ENCODE results near the gene EIF4ENIF1. TPM values are rescaled to one million over a fixed set of nuclear protein-coding genes. Genes with fewer than 3 reads are reported as not detected.
"Not testable (repeated sequence)": the region's sequence is repeated elsewhere in the genome, so short reads cannot be mapped to it uniquely, and the experiment has no call there.

Gene EIF4ENIF1
- total and polyA plus RNA-seq, 4 donors = 12.6 to 34.9 (median 22.7) TPM

DNA sequence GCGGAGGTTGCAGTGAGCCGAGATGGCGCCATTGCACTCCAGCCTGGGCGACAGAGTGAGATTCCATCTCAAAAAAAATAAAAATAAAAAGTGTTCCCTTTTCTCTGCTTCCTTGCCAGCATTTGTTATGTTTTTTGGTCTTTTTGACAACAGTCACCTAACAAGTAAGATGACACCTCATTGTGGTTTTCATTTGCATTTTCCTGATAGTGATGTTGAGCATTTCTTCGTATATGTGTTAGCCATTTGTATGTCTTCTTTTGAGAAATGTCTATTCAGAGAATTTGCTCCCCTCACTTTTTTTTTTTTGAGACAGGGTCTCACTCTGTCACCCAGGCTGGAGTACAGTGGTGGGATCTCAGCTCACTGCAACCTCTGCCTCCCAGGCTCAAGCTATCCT, 34.5 kb upstream of the EIF4ENIF1 start:
- H3K4me3 ChIP-seq (ENCODE audit: low read length in 2 of 2); H3K27me3 ChIP-seq (ENCODE audit: control insufficient read depth in 1 of 2, insufficient read depth in 2 of 2, low read length in 1 of 2); H3K9me3 ChIP-seq (ENCODE audit: control insufficient read depth, low read length); ATAC-seq (ENCODE audit: low FRiP score); intact Hi-C loops (cut with DNase I); H3K36me3 ChIP-seq (ENCODE audit: control insufficient read depth in 1 of 2, insufficient read depth in 2 of 2, low read length in 1 of 2); H3K27ac ChIP-seq (ENCODE audit: low read depth in 1 of 2, low read length in 2 of 2); H3K4me1 ChIP-seq (ENCODE audit: control insufficient read depth in 1 of 2, insufficient read depth in 2 of 2, low read length in 2 of 2); DNase-seq: not testable (repeated sequence)
- 95 to 97% methylated on average over 5 of the region's 5 CpGs for WGBS, 2 donors

DNA sequence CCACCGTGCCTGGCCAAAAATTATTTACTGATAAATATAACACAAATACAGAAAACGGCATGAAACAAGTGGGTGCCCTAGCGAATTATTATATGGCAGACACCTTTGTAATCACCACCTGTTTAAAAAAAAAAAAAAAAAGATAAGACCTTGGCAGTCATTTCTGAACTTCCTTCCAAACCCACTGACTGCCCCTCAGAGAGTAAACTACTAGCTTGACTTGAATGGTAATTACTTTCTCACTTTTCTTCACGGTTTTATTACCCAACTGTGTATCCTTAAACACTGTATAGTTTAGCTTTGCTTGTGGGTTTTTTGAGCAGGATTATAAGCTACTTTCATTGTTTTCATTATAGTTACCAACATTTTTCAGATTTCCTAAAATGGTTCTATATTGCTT, 30.4 kb upstream of the EIF4ENIF1 start:
- WGBS, 2 donors = 79 to 84% methylated on average over 4 of the region's 4 CpGs
- Histone ChIP-seq H3K27me3 (ENCODE audit: control insufficient read depth in 1 of 2, insufficient read depth in 2 of 2, low read length in 1 of 2) (no peaks in the 10 kb centered on the region), H3K9me3 (ENCODE audit: control insufficient read depth, low read length) (no peaks in the 10 kb centered on the region), H3K27ac (ENCODE audit: low read depth in 1 of 2, low read length in 2 of 2) (no peak overlapping the region), H3K4me3 (ENCODE audit: low read length in 2 of 2) (no peak overlapping the region), H3K4me1 (ENCODE audit: control insufficient read depth in 1 of 2, insufficient read depth in 2 of 2, low read length in 2 of 2) (no peaks in the 10 kb centered on the region), H3K36me3 (ENCODE audit: control insufficient read depth in 1 of 2, insufficient read depth in 2 of 2, low read length in 1 of 2) (no peaks in the 10 kb centered on the region)
- DNase-seq (no peak), ATAC-seq (ENCODE audit: low FRiP score) (no peak)
- intact Hi-C loops (cut with DNase I) = no loop called here

DNA sequence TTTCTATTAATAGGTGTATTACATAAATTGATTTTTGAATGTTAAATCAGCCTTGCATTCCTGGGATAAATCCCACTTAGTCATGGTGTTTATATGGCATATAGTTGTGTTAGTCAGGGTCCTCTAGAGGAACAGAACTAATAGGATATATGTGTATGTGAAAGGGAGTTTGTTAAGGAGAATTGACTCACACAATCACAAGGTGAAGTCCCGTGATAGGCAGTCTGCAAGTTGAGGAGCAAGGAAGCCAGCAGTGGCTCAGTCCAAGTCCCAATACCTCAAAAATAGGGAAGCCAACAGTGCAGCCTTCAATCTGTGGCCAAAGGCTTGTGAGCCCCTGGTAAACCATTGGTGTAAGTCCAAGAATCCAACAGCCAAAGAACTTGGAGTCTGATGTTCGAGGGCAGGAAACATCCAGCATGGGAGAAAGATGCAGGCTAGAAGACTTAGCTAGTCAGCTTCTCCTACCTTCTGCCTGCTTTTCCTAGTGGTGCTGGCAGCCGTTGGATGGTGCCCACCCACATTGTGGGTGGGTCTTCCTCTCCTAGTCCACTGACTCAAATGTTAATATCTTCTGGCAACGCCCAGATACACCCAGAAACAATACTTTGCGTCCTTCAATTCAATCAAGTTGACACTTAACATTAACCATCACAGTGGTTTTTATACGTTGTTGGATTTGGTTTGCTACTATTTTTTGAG, 19.6 kb upstream of the EIF4ENIF1 start:
- ATAC-seq (ENCODE audit: low FRiP score) = no peak
- WGBS, 2 donors = 90% methylated on average over 6 of the region's 6 CpGs
- intact Hi-C loops (cut with DNase I) = no loop called here

DNA sequence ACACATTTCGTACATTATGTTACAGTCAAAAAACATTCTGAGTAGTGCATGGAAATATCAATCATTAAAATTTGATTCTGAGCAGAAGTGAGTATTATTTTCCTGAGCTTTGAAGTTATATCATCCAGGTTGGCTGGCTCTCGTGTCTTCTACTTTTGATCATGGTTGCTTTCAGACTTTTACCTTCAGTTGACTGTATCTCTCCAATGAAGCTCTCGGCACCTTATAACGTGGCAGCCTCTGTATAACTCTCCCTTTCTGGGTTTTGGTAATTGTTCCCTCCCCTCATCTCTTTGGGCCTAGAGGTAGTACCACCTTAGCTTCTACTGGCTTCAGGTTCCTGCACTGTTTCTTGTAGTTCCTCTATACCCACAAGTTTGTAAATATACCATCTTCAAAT, 18.9 kb upstream of the EIF4ENIF1 start:
- DNase-seq (no peak), ATAC-seq (ENCODE audit: low FRiP score) (no peak)
- H3K4me1 ChIP-seq (ENCODE audit: control insufficient read depth in 1 of 2, insufficient read depth in 2 of 2, low read length in 2 of 2) = no peaks in the 10 kb centered on the region
- intact Hi-C loops (cut with DNase I) = no loop called here
- no peaks in the 10 kb centered on the region for H3K9me3 ChIP-seq (ENCODE audit: control insufficient read depth, low read length)
- no peaks in the 10 kb centered on the region for H3K27me3 ChIP-seq (ENCODE audit: control insufficient read depth in 1 of 2, insufficient read depth in 2 of 2, low read length in 1 of 2)
- no peaks in the 10 kb centered on the region for H3K36me3 ChIP-seq (ENCODE audit: control insufficient read depth in 1 of 2, insufficient read depth in 2 of 2, low read length in 1 of 2)
- no peak overlapping the region for H3K27ac ChIP-seq (ENCODE audit: low read depth in 1 of 2, low read length in 2 of 2)
- WGBS, 2 donors = 94 to 96% methylated on average over 4 of the region's 4 CpGs
- no peak overlapping the region for H3K4me3 ChIP-seq (ENCODE audit: low read length in 2 of 2)

More for the DNA sequence above, 19.6 kb upstream of the EIF4ENIF1 start:
- DNase-seq = no peak
- Histone ChIP-seq H3K4me1 (ENCODE audit: control insufficient read depth in 1 of 2, insufficient read depth in 2 of 2, low read length in 2 of 2) (no peaks in the 10 kb centered on the region), H3K9me3 (ENCODE audit: control insufficient read depth, low read length) (no peaks in the 10 kb centered on the region), H3K27ac (ENCODE audit: low read depth in 1 of 2, low read length in 2 of 2) (no peak overlapping the region), H3K27me3 (ENCODE audit: control insufficient read depth in 1 of 2, insufficient read depth in 2 of 2, low read length in 1 of 2) (no peaks in the 10 kb centered on the region), H3K36me3 (ENCODE audit: control insufficient read depth in 1 of 2, insufficient read depth in 2 of 2, low read length in 1 of 2) (no peaks in the 10 kb centered on the region), H3K4me3 (ENCODE audit: low read length in 2 of 2) (no peak overlapping the region)

DNA sequence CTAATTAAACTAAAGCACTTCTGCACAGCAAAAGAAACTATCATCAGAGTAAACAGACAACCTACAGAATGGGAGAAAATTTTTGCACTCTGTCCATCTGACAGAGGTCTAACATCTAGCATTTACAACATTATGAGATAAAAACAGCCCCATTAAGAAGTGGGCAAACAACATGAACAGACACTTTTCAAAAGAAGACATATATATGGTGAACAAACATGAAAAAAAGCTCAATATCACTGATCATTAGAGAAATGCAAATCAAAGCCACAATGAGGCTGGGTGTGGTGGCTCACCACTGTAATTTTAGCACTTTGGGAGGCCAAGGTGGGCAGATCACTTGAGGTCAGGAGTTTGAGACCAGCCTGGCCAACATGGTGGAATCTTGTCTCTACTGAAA, 17.9 kb upstream of the EIF4ENIF1 start:
- ATAC-seq (ENCODE audit: low FRiP score); H3K36me3 ChIP-seq (ENCODE audit: control insufficient read depth in 1 of 2, insufficient read depth in 2 of 2, low read length in 1 of 2); DNase-seq; intact Hi-C loops (cut with DNase I); H3K4me1 ChIP-seq (ENCODE audit: control insufficient read depth in 1 of 2, insufficient read depth in 2 of 2, low read length in 2 of 2); H3K9me3 ChIP-seq (ENCODE audit: control insufficient read depth, low read length); H3K4me3 ChIP-seq (ENCODE audit: low read length in 2 of 2); H3K27me3 ChIP-seq (ENCODE audit: control insufficient read depth in 1 of 2, insufficient read depth in 2 of 2, low read length in 1 of 2); H3K27ac ChIP-seq (ENCODE audit: low read depth in 1 of 2, low read length in 2 of 2): not testable (repeated sequence)

DNA sequence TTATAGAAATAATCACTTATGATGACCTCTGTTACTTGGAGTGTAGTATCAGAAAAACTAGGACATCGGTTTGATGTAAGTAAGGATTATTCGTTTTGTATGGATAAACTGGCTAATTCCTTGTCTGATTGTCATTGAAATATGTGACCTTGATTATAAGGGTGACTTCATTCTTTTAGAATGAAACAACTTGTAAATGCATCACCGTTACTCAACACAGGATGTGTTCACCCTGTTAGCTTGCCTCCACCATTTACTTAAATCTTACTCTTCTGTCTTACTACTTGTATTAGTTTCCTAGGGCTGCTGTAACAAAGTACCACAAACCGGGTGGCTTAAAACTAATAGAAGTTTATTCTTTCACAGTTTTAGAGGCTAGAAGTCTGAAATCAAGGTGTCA, 14.6 kb upstream of the EIF4ENIF1 start:
- Histone ChIP-seq H3K4me1 (ENCODE audit: control insufficient read depth in 1 of 2, insufficient read depth in 2 of 2, low read length in 2 of 2) (no peaks in the 10 kb centered on the region), H3K4me3 (ENCODE audit: low read length in 2 of 2) (no peak overlapping the region), H3K27ac (ENCODE audit: low read depth in 1 of 2, low read length in 2 of 2) (no peak overlapping the region), H3K36me3 (ENCODE audit: control insufficient read depth in 1 of 2, insufficient read depth in 2 of 2, low read length in 1 of 2) (no peaks in the 10 kb centered on the region), H3K27me3 (ENCODE audit: control insufficient read depth in 1 of 2, insufficient read depth in 2 of 2, low read length in 1 of 2) (no peaks in the 10 kb centered on the region), H3K9me3 (ENCODE audit: control insufficient read depth, low read length) (no peaks in the 10 kb centered on the region)
- intact Hi-C loops (cut with DNase I) = loop anchor here in 1 of 2 donors (2.0 kb wide), 1 partner anchor 29 kb away; no protein-coding TSS in a partner anchor
- no peak for ATAC-seq (ENCODE audit: low FRiP score)
- no peak for DNase-seq
- 83 to 88% methylated on average over 4 of the region's 4 CpGs for WGBS, 2 donors

DNA sequence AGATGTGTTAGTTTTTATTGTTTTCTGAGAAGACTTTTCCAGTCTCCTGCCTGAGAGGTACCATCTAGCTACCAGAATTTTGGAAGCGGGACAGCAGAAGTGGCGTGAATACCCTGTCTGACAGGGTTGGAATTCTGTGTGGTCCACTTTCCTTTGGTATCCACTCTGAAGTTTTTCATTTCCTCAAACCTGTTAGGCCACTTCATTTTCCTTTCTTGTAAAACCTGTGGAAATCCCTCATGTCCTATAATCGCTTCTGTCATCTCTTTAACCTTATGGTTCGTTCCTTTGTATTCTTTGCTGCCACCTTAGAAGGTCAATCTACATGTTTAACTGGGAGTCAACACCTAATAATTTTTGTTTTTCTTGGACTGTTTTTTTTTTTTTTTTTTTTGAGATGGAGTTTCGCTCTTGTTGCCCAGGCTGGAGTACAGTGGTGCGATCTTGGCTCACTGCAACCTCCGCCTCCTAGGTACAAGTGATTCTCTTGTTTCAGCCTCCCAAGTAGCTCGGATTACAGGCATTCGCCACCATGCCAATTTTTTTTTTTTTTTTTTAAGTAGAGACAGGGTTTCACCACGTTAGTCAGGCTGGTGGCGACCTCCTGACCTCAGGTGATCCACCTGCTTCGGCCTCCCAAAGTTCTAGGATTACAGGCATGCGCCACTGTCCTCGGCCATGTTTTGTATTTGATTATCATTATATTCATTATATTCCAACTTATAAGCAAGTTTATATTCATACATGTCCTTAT, 13.7 kb upstream of the EIF4ENIF1 start:
- Histone ChIP-seq H3K36me3 (ENCODE audit: control insufficient read depth in 1 of 2, insufficient read depth in 2 of 2, low read length in 1 of 2) (no peaks in the 10 kb centered on the region), H3K27ac (ENCODE audit: low read depth in 1 of 2, low read length in 2 of 2) (no peak overlapping the region), H3K27me3 (ENCODE audit: control insufficient read depth in 1 of 2, insufficient read depth in 2 of 2, low read length in 1 of 2) (no peaks in the 10 kb centered on the region), H3K9me3 (ENCODE audit: control insufficient read depth, low read length) (no peaks in the 10 kb centered on the region), H3K4me1 (ENCODE audit: control insufficient read depth in 1 of 2, insufficient read depth in 2 of 2, low read length in 2 of 2) (no peaks in the 10 kb centered on the region), H3K4me3 (ENCODE audit: low read length in 2 of 2) (no peak overlapping the region)
- WGBS, 2 donors = 94% methylated on average over 13 to 14 of the region's 14 CpGs
- intact Hi-C loops (cut with DNase I) = no loop called here
- no peak for DNase-seq
- no peak for ATAC-seq (ENCODE audit: low FRiP score)

DNA sequence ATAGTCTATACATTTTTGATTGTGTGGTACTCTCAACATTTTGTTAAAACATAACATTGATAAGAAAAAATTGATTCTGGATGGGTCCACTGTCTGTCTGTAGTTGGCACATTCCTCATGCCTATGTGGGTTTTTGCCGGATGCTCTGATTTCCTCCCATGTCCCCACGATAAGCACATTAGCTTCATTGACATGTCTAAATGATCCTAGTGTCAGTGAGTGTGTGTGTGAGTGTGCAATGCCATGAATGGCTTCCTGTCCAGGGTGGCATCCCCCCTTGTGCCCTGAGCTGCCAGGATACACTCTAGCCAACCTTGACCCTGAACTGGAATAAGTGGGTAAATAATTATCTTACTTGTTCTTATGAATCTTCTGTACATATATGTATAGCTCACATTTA, 12.1 kb upstream of the EIF4ENIF1 start:
- 87 to 89% methylated on average over 2 of the region's 2 CpGs for WGBS, 2 donors
- DNase-seq = no peak
- H3K9me3 ChIP-seq (ENCODE audit: control insufficient read depth, low read length) = no peaks in the 10 kb centered on the region
- no peak for ATAC-seq (ENCODE audit: low FRiP score)
- H3K36me3 ChIP-seq (ENCODE audit: control insufficient read depth in 1 of 2, insufficient read depth in 2 of 2, low read length in 1 of 2) = no peaks in the 10 kb centered on the region
- H3K27ac ChIP-seq (ENCODE audit: low read depth in 1 of 2, low read length in 2 of 2) = no peak overlapping the region
- no peaks in the 10 kb centered on the region for H3K27me3 ChIP-seq (ENCODE audit: control insufficient read depth in 1 of 2, insufficient read depth in 2 of 2, low read length in 1 of 2)
- no peak overlapping the region for H3K4me3 ChIP-seq (ENCODE audit: low read length in 2 of 2)
- intact Hi-C loops (cut with DNase I) = no loop called here
- no peaks in the 10 kb centered on the region for H3K4me1 ChIP-seq (ENCODE audit: control insufficient read depth in 1 of 2, insufficient read depth in 2 of 2, low read length in 2 of 2)
